DOHH2 (cell line): ENCODE results near the gene LRP2BP.
"Not testable (repeated sequence)": the region's sequence is repeated elsewhere in the genome, so short reads cannot be mapped to it uniquely, and the experiment has no call there.

Experiments
- EZH2phosphoT487 ChIP-seq: fragments of 200-600 bp; sonication (generic); IDR thresholded peaks from 2 replicates; pipeline ENCODE4 v1.6.1; 2017; ENCODE audit warnings: borderline replicate concordance, mild to moderate bottlenecking, antibody characterized with exemption, low read length, moderate library complexity, mixed read lengths
- TF ChIP-seq, protein P1 (sequence below): fragments of 200-600 bp; sonication (generic); IDR thresholded peaks from one replicate; pipeline ENCODE4 v1.5.1; 2014; ENCODE audit warnings: antibody characterized with exemption, mild to moderate bottlenecking, low read depth, low read length; ENCODE audit not compliant: poor library complexity, severe bottlenecking

DNA sequence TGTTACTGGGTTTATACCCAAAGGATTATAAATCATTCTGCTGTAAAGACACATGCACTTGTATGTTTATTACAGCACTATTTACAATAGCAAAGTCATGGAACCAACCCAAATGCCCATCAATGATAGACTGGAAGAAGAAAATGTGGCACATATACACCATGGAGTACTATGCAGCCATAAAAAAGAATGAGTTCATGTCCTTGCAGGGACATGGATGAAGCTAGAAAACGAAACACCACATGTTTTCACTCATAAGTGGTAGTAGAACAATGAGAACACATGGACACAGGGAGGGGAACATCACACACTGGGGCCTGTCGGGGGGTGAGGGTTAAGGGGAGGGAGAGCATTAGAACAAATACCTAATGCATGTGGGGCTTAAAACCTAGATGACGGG lies 78.3 kb downstream of the LRP2BP start:
- TF ChIP-seq, protein P1, sequence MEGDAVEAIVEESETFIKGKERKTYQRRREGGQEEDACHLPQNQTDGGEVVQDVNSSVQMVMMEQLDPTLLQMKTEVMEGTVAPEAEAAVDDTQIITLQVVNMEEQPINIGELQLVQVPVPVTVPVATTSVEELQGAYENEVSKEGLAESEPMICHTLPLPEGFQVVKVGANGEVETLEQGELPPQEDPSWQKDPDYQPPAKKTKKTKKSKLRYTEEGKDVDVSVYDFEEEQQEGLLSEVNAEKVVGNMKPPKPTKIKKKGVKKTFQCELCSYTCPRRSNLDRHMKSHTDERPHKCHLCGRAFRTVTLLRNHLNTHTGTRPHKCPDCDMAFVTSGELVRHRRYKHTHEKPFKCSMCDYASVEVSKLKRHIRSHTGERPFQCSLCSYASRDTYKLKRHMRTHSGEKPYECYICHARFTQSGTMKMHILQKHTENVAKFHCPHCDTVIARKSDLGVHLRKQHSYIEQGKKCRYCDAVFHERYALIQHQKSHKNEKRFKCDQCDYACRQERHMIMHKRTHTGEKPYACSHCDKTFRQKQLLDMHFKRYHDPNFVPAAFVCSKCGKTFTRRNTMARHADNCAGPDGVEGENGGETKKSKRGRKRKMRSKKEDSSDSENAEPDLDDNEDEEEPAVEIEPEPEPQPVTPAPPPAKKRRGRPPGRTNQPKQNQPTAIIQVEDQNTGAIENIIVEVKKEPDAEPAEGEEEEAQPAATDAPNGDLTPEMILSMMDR, result not testable (repeated sequence)
- TF ChIP-seq EZH2phosphoT487, result not testable (repeated sequence)
